Skin epidermis (tissue), 12 donors: ENCODE results near the gene TFPI.
"Not testable (repeated sequence)": the region's sequence is repeated elsewhere in the genome, so short reads cannot be mapped to it uniquely, and the experiment has no call there.

Source experiments
- H3K27ac ChIP-seq, 21 experiments: fragments of 200-600 bp; sonication (generic) in 11 of 21; one replicate each; pipeline ENCODE4 v1.5.0; 2020; ENCODE audit warnings: mild to moderate bottlenecking in 3 of 21, inconsistent platforms in 2 of 21, moderate library complexity in 2 of 21
- H3K4me3 ChIP-seq, 7 experiments: fragments of 200-600 bp; sonication (generic) in 2 of 7; one replicate each; pipeline ENCODE4 v1.5.0; 2020; ENCODE audit warnings: inconsistent platforms in 2 of 7, mild to moderate bottlenecking in 2 of 7, moderate library complexity in 1 of 7

The TFPI gene

GRCh38 chr2:187511356-187512315 lies 42.6 kb downstream of the TFPI start:
- Histone ChIP-seq H3K27ac (no peak overlapping the region), H3K4me3 (no peak overlapping the region)

GRCh38 chr2:187510419-187511355 lies 43.5 kb downstream of the TFPI start:
- H3K27ac ChIP-seq, H3K4me3 ChIP-seq: not testable (repeated sequence)

GRCh38 chr2:187509667-187510417 lies 44.4 kb downstream of the TFPI start:
- Histone ChIP-seq H3K27ac (no peak overlapping the region), H3K4me3 (no peak overlapping the region)

GRCh38 chr2:187506416-187506815 lies 47.8 kb downstream of the TFPI start:
- H3K27ac ChIP-seq: no peak overlapping the region
- no peak overlapping the region for H3K4me3 ChIP-seq

GRCh38 chr2:187505065-187505672 lies 49.1 kb downstream of the TFPI start:
- Histone ChIP-seq H3K4me3 (no peak overlapping the region), H3K27ac (peak overlapping the region in 1 of 21 experiments; percentile 14)

GRCh38 chr2:187504312-187504921 lies 49.8 kb downstream of the TFPI start:
- H3K4me3 ChIP-seq: no peak overlapping the region
- H3K27ac ChIP-seq: peak overlapping the region in 1 of 21 experiments; percentile 26

GRCh38 chr2:187503700-187504099 lies 50.5 kb downstream of the TFPI start:
- H3K4me3 ChIP-seq: no peak overlapping the region
- H3K27ac ChIP-seq: no peak overlapping the region

GRCh38 chr2:187502467-187502866 lies 51.8 kb downstream of the TFPI start:
- no peak overlapping the region for H3K27ac ChIP-seq
- H3K4me3 ChIP-seq: no peak overlapping the region

GRCh38 chr2:187500585-187501359 lies 53.5 kb downstream of the TFPI start:
- H3K4me3 ChIP-seq: no peak overlapping the region
- no peak overlapping the region for H3K27ac ChIP-seq

GRCh38 chr2:187499941-187500532 lies 54.2 kb downstream of the TFPI start:
- H3K4me3 ChIP-seq: no peak overlapping the region
- no peak overlapping the region for H3K27ac ChIP-seq

GRCh38 chr2:187497858-187498463 lies 56.3 kb downstream of the TFPI start:
- no peak overlapping the region for H3K4me3 ChIP-seq
- H3K27ac ChIP-seq: no peak overlapping the region

- Histone ChIP-seq H3K27ac (no peak overlapping the region), H3K4me3 (no peak overlapping the region)
Measured at GRCh38 chr2:187497140-187497539, 57.1 kb downstream of the TFPI start.

- Histone ChIP-seq H3K27ac (no peak overlapping the region), H3K4me3 (no peak overlapping the region)
Measured at GRCh38 chr2:187495324-187495723, 58.9 kb downstream of the TFPI start.

- Histone ChIP-seq H3K4me3 (no peak overlapping the region), H3K27ac (no peak overlapping the region)
Measured at GRCh38 chr2:187493877-187494568, 60.2 kb downstream of the TFPI start.

GRCh38 chr2:187493180-187493579 lies 61.1 kb downstream of the TFPI start:
- Histone ChIP-seq H3K4me3 (no peak overlapping the region), H3K27ac (no peak overlapping the region)

GRCh38 chr2:187486241-187486640 lies 68.0 kb downstream of the TFPI start:
- no peak overlapping the region for H3K27ac ChIP-seq
- H3K4me3 ChIP-seq: no peak overlapping the region

GRCh38 chr2:187485523-187485922 lies 68.7 kb downstream of the TFPI start:
- H3K27ac ChIP-seq: no peak overlapping the region
- H3K4me3 ChIP-seq: no peak overlapping the region
